Hypothalamus (tissue), 51 donors: ENCODE data around the gene GK.
"Not testable (repeated sequence)": the region's sequence is repeated elsewhere in the genome, so short reads cannot be mapped to it uniquely, and the experiment has no call there.

Experiments used
- DNase-seq, 51 donors: peaks; one replicate each; lab custom pipeline; 2025; lab: John Stamatoyannopoulos, UW

GK gene

DNA sequence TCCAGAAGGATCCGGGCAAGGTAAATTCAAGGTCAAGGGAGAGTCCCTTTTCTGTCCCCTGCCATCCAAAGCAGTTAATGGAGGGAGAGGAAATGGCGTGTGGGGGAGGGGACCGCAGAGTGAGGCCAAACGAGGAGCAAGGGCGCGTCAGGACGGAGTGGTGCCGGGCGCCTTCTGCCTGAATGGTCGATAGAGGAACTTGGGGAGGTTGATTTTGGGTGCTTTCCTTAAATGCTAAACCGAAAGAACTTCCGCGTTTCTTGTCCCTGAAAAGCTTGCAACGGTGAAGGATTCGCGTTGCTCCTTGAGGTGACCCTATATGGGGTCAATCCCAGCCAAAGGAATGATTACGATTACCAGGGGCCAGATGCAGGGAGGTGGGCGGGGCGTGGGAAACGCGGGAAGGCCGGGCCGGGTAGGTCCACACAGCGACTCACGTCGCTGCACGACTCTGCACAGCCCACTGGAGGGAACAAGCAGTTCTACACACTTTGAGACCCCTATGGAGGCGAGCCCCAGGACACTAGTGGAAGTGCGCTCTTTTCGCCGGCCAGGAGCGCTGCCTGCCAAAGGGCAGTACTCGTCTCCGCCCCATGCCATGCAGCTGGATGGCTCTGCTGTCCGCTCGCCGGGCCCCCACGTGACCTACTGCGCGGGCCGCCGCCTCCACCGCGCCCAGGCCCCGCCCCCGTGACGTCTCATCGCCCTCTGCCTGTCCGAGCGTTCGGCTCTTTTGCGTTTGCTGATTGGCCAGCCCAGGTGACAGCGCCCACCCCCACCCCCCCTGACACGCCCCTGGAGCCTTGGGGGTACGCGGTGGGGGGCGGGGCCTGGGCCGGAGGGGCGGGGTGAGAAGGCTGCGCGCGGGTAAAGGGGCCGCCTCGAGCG is 452 bp upstream of the GK start:
- DNase-seq = peak; percentile 25 to 95 (median 88)

DNA sequence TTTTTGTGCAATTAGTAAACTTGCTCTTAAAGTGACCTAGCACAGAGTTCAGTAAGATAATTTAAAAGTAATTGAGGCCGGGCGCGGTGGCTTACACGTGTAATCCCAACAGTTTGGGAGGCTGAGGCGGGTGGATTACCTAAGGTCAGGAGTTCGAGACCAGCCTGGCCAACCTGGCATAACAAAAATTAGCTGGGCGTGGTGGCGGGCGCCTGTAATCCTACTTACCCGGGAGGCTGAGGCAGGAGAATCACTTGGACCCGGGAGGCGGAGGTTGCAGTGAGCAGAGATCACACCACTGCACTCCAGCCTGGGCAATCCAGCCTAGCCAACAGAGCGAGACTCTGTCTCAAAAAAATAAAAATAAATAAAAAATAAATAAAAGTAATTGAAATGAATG is 1.2 kb downstream of the GK start:
- not testable (repeated sequence) for DNase-seq

DNA sequence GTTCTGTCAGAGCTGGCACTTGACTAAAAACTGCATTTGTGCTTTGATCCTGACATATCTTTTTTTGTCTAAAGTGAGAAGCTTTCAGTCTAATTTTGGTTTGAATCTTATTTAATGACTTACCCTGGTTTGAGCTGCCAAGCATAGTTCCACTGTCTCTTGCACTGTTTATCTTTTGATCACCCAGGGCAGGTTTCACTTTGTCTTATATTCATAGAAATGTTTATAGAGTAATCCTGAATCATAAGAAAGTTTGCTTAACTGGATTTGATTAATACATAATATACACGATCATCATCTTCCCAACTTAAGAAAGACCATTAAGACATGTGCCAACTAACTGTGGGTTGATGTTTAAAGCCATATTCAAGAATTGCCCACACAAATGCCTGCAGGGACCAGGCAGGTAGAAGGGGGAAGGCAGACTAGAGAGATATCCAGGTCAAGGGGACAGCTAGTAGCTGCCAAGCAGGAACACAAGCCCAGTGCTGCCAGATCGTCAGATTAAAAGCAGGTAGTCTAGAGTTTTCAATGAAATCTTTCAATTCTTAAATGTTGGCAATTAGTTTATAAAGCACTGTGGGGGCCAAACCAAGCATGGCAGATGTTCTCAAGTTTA is 1.9 kb downstream of the GK start:
- DNase-seq = no peak

DNA sequence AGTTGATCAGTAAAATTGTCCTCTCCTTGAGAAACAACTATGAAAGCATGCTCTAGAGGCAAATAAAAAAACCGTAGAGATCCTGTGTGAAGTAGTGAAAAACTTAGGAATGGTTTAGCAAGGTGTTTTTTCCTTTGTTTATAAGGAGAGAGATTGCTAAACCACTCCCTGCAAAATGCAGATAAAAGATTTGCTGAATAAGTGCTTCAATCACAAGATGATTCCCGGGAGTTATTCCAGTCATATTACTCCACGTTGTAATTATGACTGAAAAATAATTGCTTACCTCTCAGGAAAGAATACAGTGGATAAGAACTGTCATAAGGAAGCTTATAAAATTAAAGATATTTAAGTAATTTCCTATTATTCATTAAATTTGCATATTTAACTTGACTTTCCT is 2.8 kb downstream of the GK start:
- no peak for DNase-seq

DNA sequence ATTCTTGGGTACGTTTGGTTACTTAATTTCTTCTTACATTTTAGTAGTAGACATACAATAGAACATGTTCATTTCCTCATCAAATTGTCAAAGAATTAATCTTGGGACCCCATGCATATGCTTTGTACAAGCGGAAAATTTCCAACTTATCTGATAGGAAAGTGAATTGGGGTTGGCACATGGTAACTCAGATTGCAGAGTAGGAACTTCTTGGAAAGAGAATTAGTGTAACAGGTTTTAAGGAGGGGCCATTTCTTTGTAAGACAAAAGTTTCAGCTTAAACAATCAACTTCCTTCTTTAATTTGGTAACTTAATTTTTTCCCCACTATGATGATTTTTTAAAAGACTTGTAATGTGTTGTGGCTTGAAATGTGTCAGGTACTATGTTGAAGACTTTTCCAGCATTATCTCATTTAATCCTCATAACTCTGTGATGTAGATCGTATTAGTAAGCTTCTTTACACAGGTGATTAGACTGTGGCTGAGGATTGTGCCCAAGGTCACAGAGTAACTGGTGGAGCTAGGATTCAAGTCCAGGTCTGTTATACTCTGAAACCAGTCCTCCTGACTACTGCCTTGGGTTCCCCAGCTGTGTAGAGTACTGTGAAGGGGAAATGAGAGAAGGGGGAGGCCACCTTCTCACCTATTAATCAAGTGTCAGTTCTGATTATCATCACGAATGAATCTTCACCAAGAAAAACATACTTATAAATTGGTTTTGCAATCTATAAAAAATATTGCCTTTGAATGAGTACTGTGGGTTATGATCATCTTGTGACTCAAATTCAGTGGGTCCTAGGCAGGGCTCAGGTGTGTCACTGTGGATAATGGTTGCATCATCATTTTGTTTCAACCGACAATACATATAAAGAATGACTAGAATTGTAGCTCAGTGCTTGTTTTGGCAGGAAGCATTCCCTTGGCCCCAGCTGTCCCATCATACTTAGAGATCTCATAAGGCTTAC is 4.3 kb downstream of the GK start:
- no peak for DNase-seq

DNA sequence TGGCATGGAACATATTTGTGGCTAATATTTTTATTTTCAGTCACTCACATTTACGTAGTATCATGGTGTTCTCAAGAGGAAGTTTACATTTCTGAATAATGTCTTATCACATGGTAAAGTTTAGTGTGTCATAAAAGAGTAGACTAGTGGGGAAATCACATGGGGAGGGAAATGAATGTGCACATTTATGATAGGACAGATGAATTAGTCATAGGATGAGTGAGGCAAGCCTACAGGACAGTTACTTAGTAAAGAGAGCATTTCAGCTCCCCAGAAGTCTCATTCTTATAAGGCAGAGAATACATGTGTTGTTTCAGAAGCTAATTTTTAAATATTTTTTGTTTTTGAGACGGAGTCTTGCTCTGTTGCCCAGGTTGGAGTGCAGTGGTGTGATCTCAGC is 6.2 kb downstream of the GK start:
- no peak for DNase-seq

DNA sequence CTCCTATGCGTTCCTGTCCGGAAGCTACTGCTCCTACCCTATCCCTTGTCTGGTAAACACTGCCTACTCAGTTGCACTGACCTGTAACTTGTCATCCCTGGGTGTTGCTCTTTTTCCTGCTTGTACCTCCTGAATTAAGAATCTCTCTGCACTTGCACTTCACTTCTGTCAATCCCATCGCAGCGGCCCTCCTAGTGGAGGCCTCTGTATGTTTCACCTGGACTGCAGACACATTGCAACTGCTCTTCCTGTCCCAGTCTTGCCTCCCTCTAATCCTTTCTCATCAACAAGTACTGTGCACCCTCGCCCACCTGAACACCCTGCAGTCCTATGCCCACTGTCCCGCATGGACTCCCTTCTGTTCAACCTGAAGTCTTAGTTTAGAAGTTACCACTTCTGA is 8.0 kb downstream of the GK start:
- no peak for DNase-seq

DNA sequence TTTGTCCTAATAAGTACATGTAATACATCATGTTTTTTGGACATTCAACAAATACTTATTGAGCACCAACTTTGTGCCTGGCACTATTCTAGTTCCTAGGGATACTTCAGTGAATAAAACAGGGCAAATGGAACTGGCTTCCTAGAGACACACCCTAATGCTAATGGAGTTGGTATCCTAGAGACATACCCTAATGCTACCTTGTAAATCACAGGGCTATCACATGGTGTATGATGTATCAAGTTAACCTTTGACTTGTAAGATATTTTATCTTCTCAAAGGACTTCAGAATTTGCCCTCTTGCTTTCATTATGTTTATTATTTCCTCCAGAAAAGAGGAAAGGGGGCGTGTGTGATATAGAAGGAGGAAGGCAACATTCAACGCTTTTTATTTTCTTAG is 10.1 kb downstream of the GK start:
- DNase-seq = no peak

DNA sequence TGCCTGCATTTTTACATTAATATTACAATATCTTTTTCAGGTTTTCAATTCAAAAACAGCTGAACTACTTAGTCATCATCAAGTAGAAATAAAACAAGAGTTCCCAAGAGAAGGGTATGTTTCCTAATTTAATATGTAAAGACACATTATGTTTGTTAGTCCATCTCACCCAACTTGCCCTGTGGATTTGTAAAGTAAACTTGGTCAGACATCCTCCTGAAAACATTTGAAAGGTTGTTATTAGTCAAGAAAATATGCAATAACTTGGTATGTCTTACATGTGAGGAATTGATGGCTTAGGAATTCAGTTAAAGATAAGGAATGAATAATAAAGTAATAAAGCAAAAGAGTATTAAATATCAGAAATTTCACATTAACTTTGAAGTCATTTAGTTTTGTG is 12.2 kb downstream of the GK start:
- no peak for DNase-seq

DNA sequence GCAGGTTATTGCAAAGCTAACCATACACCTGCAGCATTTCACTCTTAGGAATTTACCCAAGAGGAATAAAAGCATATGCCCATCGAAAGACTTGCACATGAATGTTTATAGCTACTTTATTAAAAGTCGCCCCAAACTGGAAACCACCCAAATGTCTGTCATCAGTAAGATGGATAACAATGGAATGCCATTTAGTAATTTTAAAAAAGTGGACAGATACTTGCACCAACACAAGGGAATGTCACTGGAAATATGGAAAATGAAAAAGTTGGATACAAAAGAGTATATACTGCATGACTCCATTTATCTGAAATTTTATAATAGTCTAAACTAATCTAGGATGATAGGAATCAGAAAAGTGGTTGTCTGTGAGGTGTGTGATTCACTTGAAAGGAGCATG is 12.9 kb downstream of the GK start:
- DNase-seq = no peak

DNA sequence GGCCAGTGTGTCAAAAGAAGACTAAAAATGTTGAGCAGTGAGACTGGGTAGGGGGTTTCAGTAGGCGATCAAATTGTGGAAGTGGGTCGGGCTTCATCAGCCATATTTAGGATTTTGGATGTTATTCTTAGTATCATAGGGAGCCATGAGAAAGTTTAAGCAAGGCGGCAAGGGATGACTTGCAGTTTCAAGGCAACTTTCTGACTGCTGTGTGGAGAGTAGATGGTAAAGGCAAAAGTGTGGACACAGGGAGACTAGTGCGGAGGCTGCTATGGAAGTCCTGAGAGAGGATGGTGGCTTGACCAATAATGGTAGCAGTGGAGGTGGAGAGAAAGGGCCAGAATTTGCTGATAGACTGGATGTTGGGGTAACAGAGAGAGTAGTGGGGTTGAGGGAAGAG is 15.4 kb downstream of the GK start:
- DNase-seq = no peak

DNA sequence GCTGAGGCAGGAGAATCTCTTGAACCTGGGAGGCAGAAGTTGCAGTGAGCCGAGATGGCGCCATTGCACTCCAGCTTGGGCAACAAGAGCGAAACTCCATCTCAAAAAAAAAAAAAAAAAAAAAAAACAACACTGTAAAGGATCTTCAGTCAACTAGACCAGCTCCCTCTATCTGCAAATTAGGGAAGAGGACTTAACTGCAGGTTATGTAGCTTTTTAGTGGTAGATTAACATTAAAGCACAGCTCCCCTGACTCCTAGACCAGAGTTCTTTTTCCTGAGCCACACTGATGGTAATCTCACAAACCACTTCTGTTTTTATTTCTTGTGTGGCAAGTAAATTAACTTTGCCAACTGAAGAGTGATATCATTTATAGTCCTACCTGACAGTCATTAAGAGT is 18.0 kb downstream of the GK start:
- not testable (repeated sequence) for DNase-seq

DNA sequence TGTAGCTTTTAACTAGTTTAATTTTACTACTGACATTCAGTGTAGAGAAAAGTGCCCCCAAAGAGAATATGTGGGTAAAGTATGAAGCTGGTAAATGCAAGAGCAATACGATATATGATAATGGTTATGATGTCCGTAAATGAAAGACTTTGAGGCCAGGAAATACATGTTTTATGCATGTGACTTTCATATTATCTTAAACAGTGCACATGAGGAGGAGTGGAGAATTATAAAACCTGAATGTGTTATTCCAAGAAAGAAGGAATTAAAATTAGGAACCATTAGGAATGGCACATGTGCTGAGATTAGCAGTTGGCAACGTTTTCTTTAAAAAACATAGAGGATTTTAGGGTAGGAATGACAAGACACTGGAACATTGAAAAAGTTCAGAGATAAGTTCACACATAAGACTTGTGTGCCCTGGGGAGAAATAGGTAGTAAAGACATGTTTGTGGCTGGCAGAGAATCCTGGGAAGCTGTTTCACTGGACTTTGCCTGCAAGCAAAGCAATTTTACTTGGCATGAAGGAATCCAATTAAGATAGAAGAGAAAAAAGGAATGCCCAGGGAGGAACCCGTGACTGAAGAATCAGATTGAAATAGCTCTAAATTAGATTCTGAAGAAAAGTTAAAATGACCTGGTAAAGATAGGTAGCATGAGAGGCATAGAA is 20.0 kb downstream of the GK start:
- no peak for DNase-seq

DNA sequence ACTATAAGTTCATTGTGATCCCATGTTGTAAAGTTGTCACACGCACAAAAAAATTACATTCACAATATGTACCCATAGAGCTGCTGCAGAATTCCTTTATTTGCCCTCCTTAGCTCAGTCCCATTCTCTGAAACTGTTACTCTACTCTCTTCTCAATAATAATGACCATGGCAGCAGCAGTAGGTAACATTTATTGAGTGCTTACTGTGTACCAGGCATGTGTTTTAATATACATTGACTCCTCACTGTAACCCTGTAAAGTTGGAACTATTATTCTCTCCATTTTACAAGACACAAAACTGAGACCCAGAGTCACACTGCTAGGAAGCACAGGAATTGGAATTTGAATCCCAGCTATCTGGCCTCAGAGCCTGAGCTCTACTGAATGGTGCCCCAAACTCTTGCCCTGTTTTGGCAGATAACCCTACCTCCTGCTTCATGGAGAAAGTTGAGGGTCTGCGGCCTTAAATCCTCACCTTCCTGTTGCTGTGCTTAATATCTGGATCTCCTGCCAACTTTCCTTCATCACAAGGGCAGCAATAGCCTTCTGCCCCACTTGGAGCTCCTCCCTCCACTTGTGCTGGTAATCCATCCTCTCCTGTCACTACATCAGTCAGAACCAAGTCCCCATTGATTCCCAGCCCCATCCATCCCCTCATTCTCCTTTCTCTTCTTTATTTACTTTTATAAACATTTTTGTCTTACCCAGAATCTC is 20.8 kb downstream of the GK start:
- no peak for DNase-seq

DNA sequence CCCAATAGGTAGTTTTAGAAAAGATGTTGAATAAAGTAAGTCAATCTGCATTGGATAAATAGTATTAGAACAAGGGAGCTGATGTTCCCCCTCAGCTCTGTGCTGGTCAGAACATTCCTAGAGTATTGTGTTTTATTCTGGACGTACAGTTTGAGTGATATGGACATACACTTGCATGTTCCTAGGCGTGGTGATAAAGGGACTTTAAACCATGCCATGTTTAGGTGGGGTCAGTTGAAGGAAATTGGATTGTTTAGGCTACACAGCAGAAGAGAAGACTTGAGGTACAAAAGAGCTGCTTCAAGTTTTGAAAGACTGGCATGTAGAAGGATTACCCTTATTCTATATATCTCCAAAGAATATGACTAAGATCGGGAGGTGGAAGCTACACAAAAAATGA is 21.6 kb downstream of the GK start:
- no peak for DNase-seq

DNA sequence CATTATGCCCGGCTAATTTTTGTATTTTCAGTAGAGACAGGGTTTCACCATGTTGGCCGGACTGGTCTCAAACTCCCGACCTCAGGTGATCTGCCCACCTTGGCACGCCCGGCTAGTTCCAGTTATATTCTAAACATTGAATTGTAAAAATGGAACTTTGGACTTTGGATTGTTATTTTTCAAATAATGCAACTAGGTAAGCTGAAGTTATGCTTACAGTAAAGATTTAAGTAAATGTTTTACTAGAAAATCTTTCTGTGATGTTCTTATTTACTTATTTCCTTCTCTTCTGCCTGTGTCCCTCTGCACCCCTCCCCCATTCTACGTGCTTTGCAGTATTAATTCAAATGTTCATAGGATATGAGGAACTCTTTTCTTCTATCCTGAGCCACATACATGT is 26.1 kb downstream of the GK start:
- no peak for DNase-seq

DNA sequence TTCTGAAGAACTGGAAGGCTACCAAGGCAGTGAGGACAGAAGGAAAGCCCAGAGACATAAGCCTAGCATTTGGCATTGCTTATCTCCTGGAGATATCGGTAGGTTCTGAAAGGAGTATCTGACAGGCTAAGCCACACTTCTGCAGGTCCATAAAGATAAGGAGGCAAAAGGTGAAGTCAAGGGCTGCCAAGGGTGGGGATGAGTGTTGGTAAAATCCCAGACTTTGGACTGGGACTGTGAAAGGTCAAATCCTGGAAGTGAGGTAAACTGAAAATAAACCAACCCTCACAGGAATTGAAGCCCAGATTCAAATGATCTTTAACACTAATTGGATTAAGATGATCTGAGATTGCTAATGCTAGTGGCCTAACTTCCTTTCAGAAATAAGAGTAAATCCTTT is 27.4 kb downstream of the GK start:
- DNase-seq = no peak

DNA sequence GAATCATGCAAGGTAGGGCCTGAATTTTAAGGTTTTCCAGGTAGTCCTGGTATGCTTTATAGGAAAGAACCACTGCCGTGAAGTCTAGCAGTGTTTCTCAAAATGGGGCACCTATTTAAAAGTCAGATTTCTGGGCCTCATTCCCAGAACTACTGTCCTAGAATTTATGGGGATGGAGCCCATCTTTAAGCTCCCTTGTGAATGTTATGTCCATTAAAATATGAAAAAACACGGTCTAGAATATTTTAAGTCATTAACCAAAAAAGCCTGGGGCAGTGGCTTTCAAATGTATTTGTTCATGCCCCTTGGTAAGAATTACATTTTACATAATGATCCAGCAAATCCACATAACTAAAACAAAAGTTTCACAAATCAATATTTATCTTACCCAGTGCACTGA is 35.4 kb downstream of the GK start:
- no peak for DNase-seq

DNA sequence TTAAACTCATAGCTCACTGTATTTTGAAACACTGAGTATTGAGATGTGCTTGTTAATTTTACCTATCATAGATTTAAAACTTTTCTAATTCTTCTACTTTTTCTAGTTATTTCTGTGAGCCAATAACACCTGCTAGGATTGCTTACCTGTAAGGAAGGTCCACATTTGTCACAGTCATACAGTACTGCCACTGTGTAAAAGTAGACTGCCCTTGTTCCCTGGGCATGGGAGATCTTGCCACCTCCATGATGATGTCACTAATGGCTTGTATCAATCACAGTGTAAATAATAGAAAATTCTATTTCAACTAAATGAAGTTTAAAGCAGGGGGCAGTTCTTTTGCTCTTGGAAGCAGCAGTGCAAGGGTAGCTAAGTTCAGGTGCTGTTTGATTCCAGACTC is 35.9 kb downstream of the GK start:
- no peak for DNase-seq

DNA sequence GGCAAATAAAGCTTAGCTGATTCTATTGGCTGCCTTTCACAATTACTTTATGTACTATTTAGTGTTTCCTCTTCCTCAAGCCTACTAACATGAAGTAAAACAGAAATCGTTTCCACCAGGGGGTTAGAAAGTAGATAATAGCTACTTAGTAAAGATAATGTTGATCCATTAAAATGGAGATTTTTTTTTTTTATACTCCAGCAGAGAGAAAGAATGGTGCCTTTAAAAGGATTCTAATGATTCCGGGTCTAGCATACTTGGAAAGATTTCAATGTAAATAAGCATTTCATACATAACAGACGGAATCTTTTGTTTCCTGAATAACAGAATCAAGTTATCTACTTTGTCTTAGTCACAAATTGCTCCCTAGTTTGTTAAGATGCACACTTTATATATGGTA is 37.1 kb downstream of the GK start:
- no peak for DNase-seq
